HUDEP-2 (cell line): Measurements from ENCODE around the gene SACM1L.
A peak's percentile ranks its signal among the peaks of the same experiment; 100 is the strongest.
"Not testable (repeated sequence)": the region's sequence is repeated elsewhere in the genome, so short reads cannot be mapped to it uniquely, and the experiment has no call there.

ENCODE experiments used
- DNase-seq, 76 experiments: peaks; one replicate each; lab custom pipeline; 2025; ENCODE audit not compliant: unreplicated experiment in 76 of 76; lab: John Stamatoyannopoulos, UW

SACM1L gene

DNA sequence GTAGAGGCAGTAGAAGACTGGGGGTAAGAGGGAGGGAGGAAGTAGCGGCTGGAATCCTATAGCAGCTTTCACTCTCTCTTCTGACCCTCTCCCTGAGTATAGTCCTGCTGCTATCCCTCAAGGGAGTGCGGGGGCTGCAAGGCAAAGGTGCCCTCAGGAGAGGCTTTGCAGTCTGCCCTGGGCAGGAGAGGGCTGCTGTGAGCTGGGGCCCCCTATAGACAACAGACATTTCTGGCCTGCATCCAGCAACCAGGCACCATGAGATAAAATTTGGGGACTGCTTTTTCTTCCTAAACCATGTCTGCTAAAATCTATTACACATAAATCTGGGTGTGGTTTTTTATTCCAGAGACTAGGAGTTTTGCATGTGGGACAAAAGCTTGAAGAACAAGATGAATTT lies 48.0 kb downstream of the SACM1L start:
- peak in 2 of 76 experiments; percentile 3 to 26 for DNase-seq

DNA sequence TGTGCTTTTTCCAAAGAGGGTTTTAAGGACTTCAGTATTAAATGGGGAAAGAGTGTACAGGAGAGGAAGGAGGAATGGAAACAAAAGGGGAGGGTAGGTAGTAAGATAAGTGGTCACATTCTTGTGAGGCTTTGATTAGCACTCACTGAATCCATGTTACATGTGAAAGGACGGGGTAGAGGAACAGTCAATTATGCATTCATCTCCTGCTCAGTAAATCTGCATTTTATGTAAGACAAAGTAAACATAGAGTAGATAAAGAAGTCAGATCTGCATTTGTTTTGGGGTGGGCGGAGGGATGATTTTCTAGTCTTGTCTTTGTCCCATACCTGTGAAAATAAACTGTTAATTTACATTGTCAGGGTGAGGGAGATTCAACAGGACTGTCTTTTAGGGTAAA lies 50.8 kb downstream of the SACM1L start:
- no peak for DNase-seq

DNA sequence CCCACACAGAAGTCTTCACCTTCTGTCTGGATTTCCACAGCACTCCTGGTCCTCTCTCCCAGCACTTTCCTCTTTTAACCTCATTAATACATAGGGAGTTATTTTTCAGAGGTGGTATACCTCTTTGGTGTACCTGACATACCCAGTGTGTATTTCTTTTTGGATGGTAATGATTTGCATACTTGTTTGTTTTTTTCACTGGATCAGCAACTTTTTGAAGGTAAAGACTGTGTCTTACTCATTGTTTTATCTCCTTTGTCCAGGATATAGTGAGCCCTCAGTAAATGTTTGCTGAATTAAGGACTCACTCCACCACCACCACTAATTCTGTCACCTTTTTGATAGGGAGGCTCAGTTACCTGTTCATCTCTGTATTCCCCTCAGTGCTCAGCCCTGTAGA lies 52.1 kb downstream of the SACM1L start:
- no peak for DNase-seq

DNA sequence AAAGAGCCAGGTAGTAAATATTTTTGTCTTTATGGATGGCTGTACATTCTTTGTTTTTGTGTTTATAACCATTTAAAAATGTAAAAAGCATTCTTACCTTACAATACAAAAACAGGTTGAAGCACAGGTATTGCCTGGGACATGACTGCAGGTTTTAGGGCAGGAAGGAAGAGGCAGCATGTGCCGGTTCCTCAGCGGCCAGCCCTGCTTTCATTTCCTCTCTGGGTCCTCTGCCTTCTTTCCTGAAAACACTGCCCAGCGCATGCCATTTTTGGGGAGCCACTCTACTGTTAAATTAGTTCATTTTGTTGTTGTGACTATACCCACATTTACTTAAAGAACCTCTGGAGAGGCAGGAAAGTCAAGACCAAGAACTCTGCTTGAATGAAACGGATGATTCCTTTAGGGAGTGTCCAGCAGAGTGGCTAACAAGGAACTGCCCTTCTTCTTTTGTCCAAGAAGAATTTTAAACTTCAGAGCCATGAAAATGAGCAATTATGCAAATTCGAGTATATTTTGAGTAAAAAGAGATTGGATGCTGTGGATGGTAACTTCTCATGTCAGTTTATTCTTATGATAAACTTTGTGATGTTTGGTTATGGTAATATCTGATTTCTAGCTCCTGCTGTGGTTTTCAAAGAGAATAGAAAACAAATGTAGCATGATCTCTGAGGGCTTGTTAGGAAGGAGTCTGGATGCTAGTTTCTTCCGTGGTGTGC lies 52.7 kb downstream of the SACM1L start:
- no peak for DNase-seq

DNA sequence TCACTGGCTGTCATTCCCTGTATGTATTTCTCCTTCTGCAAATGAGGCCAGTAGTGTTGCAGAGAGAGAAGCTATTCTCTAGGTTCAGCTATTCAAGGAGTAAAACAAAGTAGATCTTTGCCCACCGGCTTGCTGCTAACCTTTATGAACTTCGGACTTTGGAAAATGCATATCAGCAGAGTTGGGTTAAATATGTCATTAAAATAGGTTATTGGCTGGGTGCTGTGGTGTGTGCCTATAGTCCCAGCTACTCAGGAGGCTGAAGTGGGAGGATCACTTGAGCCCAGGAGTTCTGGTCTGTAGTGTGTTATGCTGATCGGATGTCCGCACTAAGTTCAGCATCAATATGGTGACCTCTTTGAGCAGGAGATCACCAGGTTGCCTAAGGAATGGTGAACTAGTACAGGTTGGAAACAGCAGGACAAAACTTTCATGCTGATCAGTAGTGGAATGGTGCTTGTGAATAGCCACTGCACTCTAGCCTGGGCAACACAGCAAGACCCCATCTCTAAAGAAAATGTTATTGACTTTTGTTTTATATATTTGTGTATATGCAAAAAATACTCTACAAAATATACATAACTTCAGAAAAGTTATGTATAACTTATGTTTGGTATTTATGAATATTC lies 53.4 kb downstream of the SACM1L start:
- no peak for DNase-seq

DNA sequence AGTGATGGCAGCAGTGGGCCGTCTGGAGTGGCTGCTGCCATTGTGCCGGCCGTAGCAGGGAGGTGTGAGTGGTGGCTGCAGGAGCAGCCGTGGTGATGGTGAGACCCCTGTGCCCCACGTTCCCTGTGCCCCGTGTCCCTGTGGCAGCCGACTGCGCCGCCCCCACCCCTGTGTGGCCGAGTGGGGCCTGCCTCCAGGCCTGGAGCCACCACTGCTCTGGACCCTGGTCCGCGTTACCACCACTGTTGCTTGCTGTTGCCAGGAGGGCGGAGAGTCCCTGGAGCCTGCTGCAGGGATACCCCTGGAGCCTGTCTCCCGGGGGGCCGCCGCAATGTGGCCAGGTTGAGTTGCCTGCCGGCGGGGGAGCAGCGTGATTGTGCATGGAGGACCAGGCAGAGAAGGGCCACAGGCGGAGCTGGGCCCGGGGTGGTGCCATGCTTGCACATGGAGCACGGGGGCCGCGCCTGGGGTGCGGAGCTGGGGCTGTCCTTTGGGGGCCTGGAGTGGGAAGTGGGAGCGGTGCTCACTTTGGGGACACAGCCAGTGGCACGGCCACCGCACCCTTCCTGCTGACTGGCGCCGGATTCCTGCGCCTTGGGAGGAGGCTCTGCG lies 57.1 kb downstream of the SACM1L start:
- no peak for DNase-seq

DNA sequence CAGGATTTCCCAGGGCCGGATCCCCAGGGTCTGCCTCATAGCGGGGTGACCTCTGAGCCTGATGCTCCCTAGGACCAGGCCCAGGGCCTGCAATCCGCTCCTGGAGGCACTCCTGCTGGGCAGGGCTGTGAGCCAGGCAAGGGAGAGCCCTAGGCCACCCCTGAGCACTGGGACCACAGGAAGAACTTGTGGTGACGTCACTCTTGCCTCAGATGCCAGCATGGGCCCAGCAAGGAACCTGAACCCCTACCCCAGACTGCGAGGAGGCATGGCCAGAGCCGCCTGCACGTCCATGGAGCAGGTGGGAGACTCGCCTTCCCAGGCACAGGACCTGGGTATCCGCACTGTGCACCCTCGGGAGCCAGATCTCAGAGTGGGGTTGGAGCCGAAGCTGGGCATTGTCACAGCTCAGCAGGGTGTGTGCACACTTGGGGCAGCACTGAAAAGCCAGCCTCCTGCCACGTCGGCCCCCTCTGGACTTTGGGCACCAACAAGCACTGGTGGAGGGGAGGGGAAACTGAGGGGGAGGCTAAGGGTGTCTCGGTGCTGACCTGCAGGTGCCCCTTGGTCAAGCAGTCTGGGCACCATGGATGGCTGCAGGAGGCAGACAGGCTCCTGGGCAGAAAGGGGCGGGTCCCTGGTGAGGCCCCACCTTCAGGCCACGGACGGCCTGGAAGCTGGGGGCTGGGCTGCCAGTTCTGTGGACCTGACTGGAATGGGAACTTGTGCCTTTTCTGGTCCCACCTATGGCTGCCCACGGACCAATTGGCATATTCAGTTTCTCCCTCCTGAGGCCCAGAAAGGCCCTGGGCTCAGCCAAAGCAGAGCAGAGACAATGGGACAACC lies 57.8 kb downstream of the SACM1L start:
- no peak for DNase-seq

DNA sequence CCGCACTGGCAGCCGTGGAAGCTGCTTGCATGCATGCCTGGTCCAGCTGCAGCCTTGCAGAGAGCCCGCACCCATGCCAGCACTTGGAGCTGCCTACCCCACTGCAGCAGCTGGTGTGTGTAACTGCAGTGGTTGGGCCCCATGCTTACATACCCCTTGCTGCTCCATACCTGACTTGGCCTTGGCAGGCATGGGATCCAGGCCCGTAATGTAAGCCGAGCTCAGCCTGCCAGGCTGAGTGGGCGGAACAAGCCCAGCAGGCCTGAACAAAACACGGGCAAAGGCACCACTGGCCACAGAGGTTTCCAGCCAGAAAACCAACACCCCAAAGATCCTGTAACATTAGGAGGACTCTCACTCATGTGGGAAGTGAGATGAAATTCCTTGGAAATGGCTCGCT lies 58.9 kb downstream of the SACM1L start:
- DNase-seq, result no peak

DNA sequence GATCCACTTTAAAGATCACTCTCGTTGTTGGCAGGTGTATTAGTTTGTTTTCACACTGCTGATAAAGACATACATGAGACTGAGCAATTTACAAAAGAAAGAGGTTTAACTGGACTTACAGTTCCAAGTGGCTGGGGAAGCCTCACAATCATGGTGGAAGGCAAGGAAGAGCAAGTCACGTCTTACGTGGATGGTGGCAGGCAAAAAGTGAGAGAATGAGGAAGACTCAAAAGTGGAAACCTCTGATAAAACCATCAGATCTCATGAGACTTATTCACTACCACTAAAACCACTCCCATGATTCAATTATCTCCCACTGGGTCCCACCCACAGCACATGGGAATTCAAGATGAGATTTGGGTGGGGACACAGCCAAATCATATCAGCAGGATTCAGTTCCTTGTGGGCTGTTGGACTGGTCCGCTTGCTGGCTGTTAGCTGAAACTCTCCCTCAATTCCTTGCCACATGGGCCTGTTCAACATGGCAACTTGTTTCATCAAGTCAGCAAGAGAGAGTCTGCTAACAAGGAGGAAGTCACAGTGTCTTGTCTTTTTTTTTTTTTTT lies 59.9 kb downstream of the SACM1L start:
- DNase-seq, result peak in 10 of 76 experiments; percentile 3 to 26 (median 12)

DNA sequence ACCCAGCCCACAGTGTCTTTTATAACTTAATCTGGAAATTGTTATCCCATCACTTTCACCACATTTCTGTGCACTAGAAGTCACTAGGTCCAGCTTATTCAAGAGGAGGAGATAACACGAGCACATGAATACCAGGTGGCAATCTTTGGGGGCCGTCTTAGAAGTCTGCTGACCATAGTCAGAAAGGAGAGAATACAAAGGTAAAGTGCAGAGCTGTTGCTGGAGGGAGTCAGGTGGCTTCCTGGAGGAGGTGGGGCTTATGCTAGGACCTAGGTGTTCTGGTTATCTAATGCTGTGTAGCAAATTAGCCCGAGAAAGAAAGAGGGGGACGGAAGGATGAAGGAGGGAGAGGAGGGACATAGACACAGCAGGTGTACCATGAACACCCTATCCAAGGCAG lies 60.7 kb downstream of the SACM1L start:
- no peak for DNase-seq

DNA sequence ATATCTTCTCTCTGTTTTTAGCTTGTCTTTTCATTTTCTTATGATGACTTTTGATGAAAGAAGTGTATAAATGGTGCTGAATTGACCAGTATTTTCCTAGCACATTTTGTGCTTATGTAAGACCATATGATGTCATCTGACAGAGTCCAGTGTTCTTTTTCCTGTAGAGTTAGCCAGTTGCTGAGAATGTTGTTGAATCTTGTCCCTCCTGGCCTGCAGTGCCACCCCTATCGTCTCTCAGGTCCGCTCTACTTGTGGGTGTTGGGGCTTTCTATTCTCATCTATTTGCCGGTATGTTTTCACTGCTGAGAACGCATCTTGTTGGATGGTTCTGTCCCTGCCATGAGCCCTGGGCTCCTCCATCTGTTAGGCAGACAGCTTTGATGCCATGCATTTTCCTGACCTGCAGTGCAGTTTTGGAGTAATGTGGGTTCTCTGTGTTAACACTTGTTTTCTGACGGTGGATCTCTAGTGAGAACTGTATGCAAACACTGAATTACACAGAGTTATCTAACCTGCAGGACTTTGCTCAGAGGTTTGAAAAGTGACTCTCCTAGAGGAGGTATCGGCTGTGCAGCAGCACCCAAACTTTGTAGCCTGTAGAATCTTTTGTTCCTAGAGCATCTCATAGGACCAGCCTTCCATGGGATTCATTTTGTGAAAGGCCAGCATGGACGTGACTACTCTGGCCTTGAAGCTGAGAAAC lies 62.5 kb downstream of the SACM1L start:
- no peak for DNase-seq

DNA sequence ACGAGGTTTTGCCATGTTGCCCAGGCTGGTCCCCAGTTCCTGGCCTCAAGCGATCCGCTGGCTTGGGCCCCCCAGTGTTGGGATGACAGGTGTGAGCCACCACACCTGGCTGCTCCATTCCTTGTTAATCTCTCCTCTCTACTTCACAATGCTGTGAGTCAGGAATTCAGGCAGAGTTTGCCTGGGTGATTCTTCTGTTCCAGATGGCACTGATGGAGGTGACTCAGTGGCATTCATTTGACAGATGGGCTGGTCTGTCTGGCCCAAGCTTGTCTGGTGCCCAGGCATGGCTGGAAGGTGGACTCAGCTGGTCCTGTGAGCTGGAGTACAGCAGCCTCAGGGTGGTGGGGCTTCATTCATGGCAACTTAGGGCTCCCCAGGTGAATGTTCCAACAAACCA lies 63.9 kb downstream of the SACM1L start:
- DNase-seq, result no peak

DNA sequence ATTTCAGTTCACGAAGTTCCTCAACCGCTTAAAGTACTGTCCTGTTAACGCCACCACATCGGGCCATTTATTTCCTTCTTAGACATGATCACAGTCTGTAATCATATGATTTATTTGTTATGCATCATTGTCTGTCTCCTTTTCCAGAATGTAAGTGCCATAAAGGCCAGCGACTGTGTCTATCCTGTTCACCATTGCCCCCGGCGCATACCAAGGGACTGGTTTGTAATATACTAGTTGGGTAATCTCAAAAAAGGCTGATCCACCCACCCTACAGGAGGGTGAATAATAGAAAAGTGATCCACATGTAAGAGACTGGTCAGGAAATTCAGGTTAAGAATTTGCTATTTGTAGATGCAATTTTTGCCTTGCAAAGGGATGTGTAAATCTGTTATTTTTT lies 65.3 kb downstream of the SACM1L start:
- DNase-seq, result no peak

DNA sequence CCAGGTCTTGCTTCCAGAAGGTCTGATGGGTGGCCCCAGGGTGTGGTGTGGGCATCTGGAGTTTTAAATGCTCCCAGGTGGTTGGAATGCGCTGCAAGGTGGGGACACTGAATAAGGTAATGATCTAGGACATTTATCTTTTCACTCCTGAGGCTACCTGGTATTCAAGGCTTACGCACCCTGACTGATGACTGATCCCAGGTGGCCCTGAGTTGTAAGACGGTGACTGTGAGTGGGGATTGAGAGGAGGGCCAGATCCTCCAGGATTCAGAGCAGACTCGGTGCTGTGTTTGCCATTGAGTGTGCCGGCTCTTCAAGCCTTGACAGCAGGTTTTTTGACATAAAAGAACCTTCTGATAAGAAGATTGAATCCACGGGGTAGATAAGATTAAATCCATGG lies 66.9 kb downstream of the SACM1L start:
- no peak for DNase-seq

DNA sequence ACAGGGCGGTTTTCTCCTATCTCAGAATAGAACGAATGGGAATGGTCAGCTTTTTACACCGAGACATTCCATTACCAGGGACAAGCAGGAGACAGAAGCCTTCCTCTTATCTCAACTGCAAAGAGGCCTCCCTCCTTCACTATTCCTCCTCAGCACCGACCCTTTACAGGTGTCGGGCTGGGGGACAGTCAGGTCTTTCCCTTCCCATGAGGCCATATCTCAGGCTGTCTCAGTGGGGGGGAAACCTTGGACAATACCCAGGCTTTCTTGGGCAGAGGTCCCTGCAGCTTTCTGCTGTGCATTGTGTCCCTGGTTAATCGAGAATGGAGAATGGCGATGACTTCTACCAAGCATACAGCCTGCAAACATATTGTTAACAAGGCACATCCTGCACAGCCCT lies 67.9 kb downstream of the SACM1L start:
- DNase-seq, result not testable (repeated sequence)

DNA sequence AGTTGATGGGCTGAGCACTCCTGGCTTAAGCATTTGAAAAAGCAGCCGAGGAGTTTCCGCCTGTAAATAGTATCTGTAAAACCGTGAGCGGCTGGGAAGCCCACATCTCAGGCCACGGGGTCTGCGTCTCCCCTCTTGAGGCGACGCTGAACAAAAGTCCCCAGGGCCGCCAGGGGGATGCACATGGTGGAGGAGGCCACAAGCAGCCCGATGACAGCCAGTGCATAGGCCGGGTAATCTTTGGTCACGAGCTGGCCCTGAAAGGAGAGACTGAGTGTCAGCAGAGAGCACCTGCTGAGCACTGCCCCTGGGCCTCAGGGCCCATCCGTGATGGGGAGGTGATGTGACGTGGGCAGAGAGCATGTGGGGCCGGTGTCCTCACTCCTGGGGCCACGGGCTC lies 69.7 kb downstream of the SACM1L start:
- DNase-seq, result no peak

DNA sequence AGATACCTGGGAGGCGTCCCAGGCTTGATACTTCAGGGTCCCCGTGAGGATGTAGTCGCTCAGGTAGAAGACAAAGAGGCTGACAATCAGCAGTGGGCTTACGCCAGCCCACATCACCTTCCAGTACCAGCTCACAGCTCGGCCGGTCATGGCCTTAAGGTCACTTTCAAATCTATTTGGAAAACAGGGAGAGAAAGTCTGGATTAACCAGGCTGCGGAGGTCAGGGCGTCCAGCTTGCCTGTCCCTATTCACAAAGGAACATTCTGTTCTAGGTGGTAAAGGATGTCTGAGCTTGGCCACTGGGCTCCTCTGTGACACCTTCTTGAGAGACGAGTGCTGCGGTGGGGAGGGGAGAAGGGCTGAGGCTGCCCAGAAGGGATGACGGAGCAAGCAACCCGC lies 70.7 kb downstream of the SACM1L start:
- DNase-seq, result no peak

DNA sequence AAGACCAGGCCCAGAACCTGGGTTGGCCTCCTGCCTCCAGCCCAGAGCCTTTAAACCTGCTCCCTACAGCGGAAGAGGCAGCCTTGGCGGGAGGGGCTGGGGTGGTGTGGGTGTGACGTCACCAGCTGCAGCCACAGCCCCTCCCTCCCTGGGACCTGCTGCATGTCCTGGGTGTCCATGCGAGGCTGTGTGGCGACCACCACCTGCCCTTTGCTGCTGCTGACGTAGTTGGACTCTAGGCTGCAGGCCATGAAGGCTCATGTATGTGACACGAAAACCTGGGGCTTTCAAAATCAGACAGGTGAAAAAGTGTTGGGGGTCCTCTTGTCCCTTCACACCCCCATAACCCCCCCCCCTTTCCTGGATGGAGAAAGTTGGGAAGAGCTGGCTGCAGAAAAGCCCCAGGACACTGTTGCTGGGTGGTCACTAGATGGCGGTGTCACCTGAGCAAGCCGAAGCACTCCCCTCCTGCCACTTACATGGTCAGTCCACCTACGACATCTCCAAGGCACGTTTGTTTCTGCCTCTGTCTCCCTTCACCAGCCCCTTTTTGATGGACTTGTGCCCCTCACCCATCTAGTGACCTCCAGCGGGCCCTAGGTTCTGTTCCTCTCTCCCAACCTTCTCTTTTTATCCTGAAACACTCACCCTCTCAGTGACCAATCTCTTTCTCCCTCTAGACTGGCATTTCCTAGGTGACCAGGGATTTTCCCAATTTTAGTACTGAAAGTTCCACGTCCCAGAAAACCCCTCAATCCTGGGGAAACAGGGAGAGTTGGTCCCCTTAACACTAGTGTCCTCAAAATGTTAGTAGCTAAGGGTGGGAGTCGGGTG lies 71.9 kb downstream of the SACM1L start:
- peak in 29 of 76 experiments; percentile 1 to 47 (median 21) for DNase-seq

DNA sequence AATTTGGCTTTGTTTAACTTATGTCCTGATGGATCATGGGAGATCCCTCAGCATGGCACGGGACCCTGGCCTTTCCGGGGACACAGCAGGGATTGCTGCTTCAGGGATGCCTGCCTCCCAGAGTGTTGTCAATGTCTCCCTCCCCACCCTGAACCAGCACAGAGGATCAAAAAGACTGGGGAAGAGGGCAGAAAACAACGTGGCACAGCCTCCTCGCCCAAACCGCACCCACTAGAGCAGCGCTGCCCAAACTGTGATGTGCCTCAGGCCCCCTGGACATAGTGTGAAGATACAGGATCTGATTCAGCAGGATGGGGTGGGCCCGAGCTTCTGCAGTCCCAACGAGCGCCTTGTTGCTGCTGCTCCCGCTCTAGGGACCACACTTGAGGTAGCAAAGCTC lies 72.6 kb downstream of the SACM1L start:
- DNase-seq, result no peak
